Upper lobe of right lung (tissue), 1 donor: ENCODE data around the gene EFNA5. TPM values are rescaled to one million over a fixed set of nuclear protein-coding genes. Genes with fewer than 3 reads are reported as not detected.

Experiments used
- ATAC-seq: fragments of 200-7000 bp; cut with Tn5 transposase; one replicate; pipeline ENCODE4 v1.9.1; 2020; ENCODE audit warnings: mild to moderate bottlenecking, moderate library complexity
- DNase-seq: peaks from one replicate; pipeline ENCODE4 v3.0.0-alpha.2; 2020
- H3K27ac ChIP-seq: fragments of 200-600 bp; one replicate; pipeline ENCODE4 v1.8.0; 2022
- H3K27me3 ChIP-seq: fragments of 200-600 bp; one replicate; pipeline ENCODE4 v1.8.0; 2022; ENCODE audit warnings: mild to moderate bottlenecking
- H3K36me3 ChIP-seq: fragments of 200-600 bp; one replicate; pipeline ENCODE4 v1.8.0; 2022
- H3K4me1 ChIP-seq: fragments of 200-600 bp; one replicate; pipeline ENCODE4 v1.8.0; 2022
- H3K4me3 ChIP-seq: fragments of 200-600 bp; one replicate; pipeline ENCODE4 v1.8.0; 2022; ENCODE audit warnings: mild to moderate bottlenecking
- H3K9me3 ChIP-seq: fragments of 200-600 bp; one replicate; pipeline ENCODE4 v1.8.0; 2022
- CTCF ChIP-seq: fragments of 200-600 bp; IDR thresholded peaks from one replicate; pipeline ENCODE4 v1.8.0; 2022; ENCODE audit warnings: antibody characterized with exemption
- intact Hi-C: fragments of 100-400 bp; cut with DNase I; formaldehyde crosslinking; loops from one replicate; pipeline ENCODE4 v1.11.0; 2022
- total RNA-seq: library from RNA; stranded (reverse); fragmentation: NEBNext Ultra II Directional; extraction: Animal tissue kit (Norgen Biotek cat#: 25700); gene quantifications from one replicate; pipeline ENCODE4 v1.2.1, GENCODE V29; 2021
- donor health status: DM: no; HTN: yes; CAD: no; lungs with severe emphysema.

The EFNA5 gene
- total RNA-seq, 1 donor from 2014 or later: 12.0 TPM

- intact Hi-C loops: no loop called here
These were observed 223.2 kb downstream of the EFNA5 start for GRCh38 chr5:107447587-107447986.

GRCh38 chr5:107446972-107447371 is 223.8 kb downstream of the EFNA5 start:
- TF ChIP-seq CTCF: no peak
- no peak overlapping the region for H3K4me3 ChIP-seq
- H3K27ac ChIP-seq: no peak overlapping the region
- intact Hi-C loops: no loop called here
- DNase-seq (no peak), ATAC-seq (no peak)
- H3K9me3 ChIP-seq: no peaks in the 10 kb centered on the region
- no peaks in the 10 kb centered on the region for H3K4me1 ChIP-seq
- no peaks in the 10 kb centered on the region for H3K36me3 ChIP-seq
- no peaks in the 10 kb centered on the region for H3K27me3 ChIP-seq

More at GRCh38 chr5:107447587-107447986, 223.2 kb downstream of the EFNA5 start:
- no peaks in the 10 kb centered on the region for H3K27me3 ChIP-seq
- no peak overlapping the region for H3K27ac ChIP-seq
- H3K4me1 ChIP-seq: no peaks in the 10 kb centered on the region
- no peak for TF ChIP-seq CTCF
- DNase-seq: no peak
- no peak for ATAC-seq
- no peaks in the 10 kb centered on the region for H3K36me3 ChIP-seq
- H3K4me3 ChIP-seq: no peak overlapping the region
- no peaks in the 10 kb centered on the region for H3K9me3 ChIP-seq

GRCh38 chr5:107444300-107444699 is 226.4 kb downstream of the EFNA5 start:
- H3K36me3 ChIP-seq: no peaks in the 10 kb centered on the region
- H3K27me3 ChIP-seq: no peaks in the 10 kb centered on the region
- TF ChIP-seq CTCF: no peak
- intact Hi-C loops: no loop called here
- H3K9me3 ChIP-seq: no peaks in the 10 kb centered on the region
- ATAC-seq (no peak), DNase-seq (no peak)
- H3K27ac ChIP-seq: no peak overlapping the region
- no peaks in the 10 kb centered on the region for H3K4me1 ChIP-seq
- H3K4me3 ChIP-seq: no peak overlapping the region

GRCh38 chr5:107443897-107444296 is 226.8 kb downstream of the EFNA5 start:
- no peak overlapping the region for H3K27ac ChIP-seq
- no peaks in the 10 kb centered on the region for H3K4me1 ChIP-seq
- no peaks in the 10 kb centered on the region for H3K36me3 ChIP-seq
- H3K27me3 ChIP-seq: no peaks in the 10 kb centered on the region
- no peak for TF ChIP-seq CTCF
- ATAC-seq: no peak
- no peak for DNase-seq
- no peaks in the 10 kb centered on the region for H3K9me3 ChIP-seq
- no peak overlapping the region for H3K4me3 ChIP-seq
- intact Hi-C loops: no loop called here

GRCh38 chr5:107442452-107442851 is 228.3 kb downstream of the EFNA5 start:
- Histone ChIP-seq H3K27me3 (no peaks in the 10 kb centered on the region), H3K36me3 (no peaks in the 10 kb centered on the region), H3K4me1 (no peaks in the 10 kb centered on the region), H3K4me3 (no peak overlapping the region), H3K9me3 (no peaks in the 10 kb centered on the region), H3K27ac (no peak overlapping the region)
- intact Hi-C loops: no loop called here
- DNase-seq: no peak
- ATAC-seq: no peak
- no peak for TF ChIP-seq CTCF

GRCh38 chr5:107439832-107440231 is 230.9 kb downstream of the EFNA5 start:
- H3K27me3 ChIP-seq: no peaks in the 10 kb centered on the region
- no peaks in the 10 kb centered on the region for H3K4me1 ChIP-seq
- H3K4me3 ChIP-seq: no peak overlapping the region
- ATAC-seq (no peak), DNase-seq (no peak)
- no peak overlapping the region for H3K27ac ChIP-seq
- intact Hi-C loops: no loop called here
- no peaks in the 10 kb centered on the region for H3K36me3 ChIP-seq
- no peak for TF ChIP-seq CTCF
- H3K9me3 ChIP-seq: no peaks in the 10 kb centered on the region
